RWPE1 (cell line): ENCODE measurements around the gene RUSC1.
"Not testable (repeated sequence)": the region's sequence is repeated elsewhere in the genome, so short reads cannot be mapped to it uniquely, and the experiment has no call there.

Experiments used
- CTCF ChIA-PET: fragments of 350-600 bp; sonication (Branson Sonifier 250); formaldehyde crosslinking; extraction: SDS; loops from one replicate; lab custom pipeline; 2021; lab: Yijun Ruan, JAX
- POLR2A ChIA-PET: fragments of 400-600 bp; formaldehyde crosslinking; extraction: SDS; loops from one replicate; lab custom pipeline; 2020; ENCODE audit warnings: antibody characterized with exemption; ENCODE audit not compliant: low non-redundant PET; lab: Yijun Ruan, JAX
- DNase-seq: peaks from one replicate; pipeline ENCODE4 v3.0.0; 2012; ENCODE audit warnings: low spot score
- H3K27ac ChIP-seq: fragments of 450-650 bp; 2 replicates; pipeline ENCODE4 v1.5.1; 2017
- CTCF ChIP-seq: fragments of 450-650 bp; conservative IDR thresholded peaks from 2 replicates; pipeline ENCODE4 v1.5.1; 2017; ENCODE audit warnings: low read depth, mild to moderate bottlenecking

The RUSC1 gene

GRCh38 chr1:155324717-155325602 is 4.3 kb downstream of the RUSC1 start:
- POLR2A ChIA-PET, result no interaction called here
- peak; percentile 64 for DNase-seq
- CTCF ChIA-PET, result interaction anchor here (0.5 to 2.5 kb wide), 6 partner anchors 8 to 353 kb away, joined by 3 to 7 read pairs (median 4); no protein-coding TSS in a partner anchor
- H3K27ac ChIP-seq, result peak overlapping the region; percentile 98
- TF ChIP-seq CTCF, result peak; percentile 75

DNA sequence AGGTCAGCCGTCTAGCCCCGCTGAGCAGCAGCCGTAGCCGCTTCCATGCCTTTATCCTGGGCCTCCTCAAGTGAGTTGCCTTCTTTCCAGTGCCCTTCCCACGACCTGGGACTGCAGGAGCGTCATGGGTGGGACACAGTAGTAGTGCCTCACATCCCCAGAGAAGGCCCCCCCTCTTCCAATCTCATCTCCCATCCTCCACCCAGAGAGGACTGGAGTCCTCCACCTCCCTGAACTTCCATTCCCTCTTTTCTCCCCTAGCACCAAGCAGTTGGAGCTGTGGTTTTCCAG is 4.9 kb downstream of the RUSC1 start:
- no peak for TF ChIP-seq CTCF
- ChIA-PET POLR2A (no interaction called here), CTCF (interaction anchor here (0.6 to 2.5 kb wide), 4 partner anchors 42 to 74 kb away, joined by 4 to 7 read pairs (median 4); no protein-coding TSS in a partner anchor)
- peak overlapping the region; percentile 98 for H3K27ac ChIP-seq
- DNase-seq, result no peak

- no peak for DNase-seq
- ChIA-PET POLR2A (no interaction called here), CTCF (interaction anchor here (0.5 to 0.6 kb wide), 5 partner anchors 43 to 473 kb away, joined by 3 to 5 read pairs (median 4); no protein-coding TSS in a partner anchor)
- TF ChIP-seq CTCF, result no peak
- H3K27ac ChIP-seq, result peak overlapping the region; percentile 98
These were observed 5.4 kb downstream of the RUSC1 start for GRCh38 chr1:155326020-155326526.

DNA sequence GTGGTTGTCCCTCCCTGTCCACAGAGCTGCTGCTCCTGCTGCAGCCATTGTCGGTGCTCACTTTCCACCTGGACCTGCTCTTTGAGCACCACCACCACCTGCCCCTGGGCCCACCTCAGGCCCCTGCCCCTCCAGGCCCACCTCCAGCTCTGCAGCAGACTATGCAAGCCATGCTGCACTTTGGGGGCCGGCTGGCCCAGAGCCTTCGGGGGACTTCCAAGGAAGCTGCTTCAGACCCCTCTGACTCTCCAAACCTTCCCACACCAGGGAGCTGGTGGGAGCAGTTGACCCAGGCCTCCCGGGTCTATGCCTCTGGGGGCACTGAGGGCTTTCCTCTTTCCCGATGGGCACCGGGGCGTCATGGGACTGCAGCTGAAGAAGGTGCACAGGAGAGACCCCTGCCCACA is 5.9 kb downstream of the RUSC1 start:
- ChIA-PET CTCF (interaction anchor here (0.5 to 1.4 kb wide), 3 partner anchors 76 to 474 kb away, joined by 3 to 4 read pairs (median 3); no protein-coding TSS in a partner anchor), POLR2A (no interaction called here)
- no peak for DNase-seq
- no peak for TF ChIP-seq CTCF
- peak overlapping the region; percentile 98 for H3K27ac ChIP-seq

DNA sequence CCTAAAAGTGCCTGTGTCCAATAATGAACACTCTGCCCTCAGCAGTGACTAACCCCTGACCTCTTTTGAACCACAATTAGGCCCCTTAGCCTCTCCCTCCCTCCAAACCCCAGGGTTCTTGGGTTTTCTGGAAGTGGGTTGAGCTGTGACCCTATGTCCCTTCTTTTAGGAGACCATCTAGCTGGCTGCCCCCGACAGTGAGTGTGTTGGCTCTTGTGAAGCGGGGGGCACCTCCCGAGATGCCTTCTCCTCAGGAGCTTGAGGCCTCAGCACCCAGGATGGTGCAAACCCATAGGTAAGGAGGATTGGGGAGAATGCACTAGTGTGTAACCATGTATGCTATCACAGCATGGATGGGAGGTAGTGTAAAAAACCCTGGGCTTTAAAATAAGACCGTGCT is 7.3 kb downstream of the RUSC1 start:
- no peak for TF ChIP-seq CTCF
- no peak for DNase-seq
- ChIA-PET CTCF (interaction anchor here (1.4 kb wide), 1 partner anchor 77 kb away, joined by 4 read pairs; no protein-coding TSS in a partner anchor), POLR2A (no interaction called here)
- H3K27ac ChIP-seq, result peak overlapping the region; percentile 49

GRCh38 chr1:155328856-155329255 is 8.2 kb downstream of the RUSC1 start:
- POLR2A ChIA-PET, DNase-seq, CTCF ChIA-PET: not testable (repeated sequence)
- H3K27ac ChIP-seq, result peak overlapping the region; percentile 49
